ENCODE measurements around the gene ATP5MG. TPM values are rescaled to one million over a fixed set of nuclear protein-coding genes. Genes with fewer than 3 reads are reported as not detected.

ATP5MG gene
- total and polyA plus RNA-seq, 10 of the 15 experiments (the other 5 are each of a cell fraction or from before 2014, with no cell fraction given), result 211 to 2,276 (median 633) TPM

DNA sequence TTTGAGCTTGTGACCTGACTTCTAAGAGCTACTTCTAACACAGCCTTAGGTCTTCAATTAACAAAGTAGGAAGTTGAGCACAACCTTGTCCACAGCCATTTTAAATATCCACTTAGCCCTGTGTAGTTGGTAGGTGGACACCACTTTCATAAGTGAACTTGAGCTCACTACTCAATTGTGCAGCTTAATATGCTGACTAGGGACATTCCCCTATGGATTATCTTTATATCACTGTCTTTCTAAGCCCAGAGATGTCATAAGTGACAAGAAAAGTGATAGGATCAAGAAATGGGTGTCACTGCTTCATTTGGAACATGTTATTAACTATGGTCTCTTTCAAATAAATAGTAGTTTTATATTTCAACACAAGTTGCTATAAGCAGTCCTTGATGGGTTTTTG is 4.0 kb upstream of the ATP5MG start:
- Histone ChIP-seq H3K27me3 (replicated peaks in 1 of 2; ENCODE audit: control insufficient read depth in 2 of 2, insufficient read depth in 2 of 2, low read length in 1 of 2) (no peaks in the 10 kb centered on the region), H3K4me2 (ENCODE audit: control insufficient read depth, insufficient read depth) (no peak overlapping the region), H3K4me1 (ENCODE audit: control insufficient read depth, insufficient read depth, low read length) (peaks cover 10% of the 10 kb centered on the region; the same call in 1 of the 2 replicates), H2AFZ (ENCODE audit: control insufficient read depth, low read depth, low read length) (no peak overlapping the region), H4K20me1 (ENCODE audit: control insufficient read depth, insufficient read depth) (no peaks in the 10 kb centered on the region), H3K79me2 (ENCODE audit: control insufficient read depth, insufficient read depth, low read length) (peaks cover 20% of the 10 kb centered on the region), H3K9ac (ENCODE audit: control insufficient read depth, insufficient read depth, low read length) (no peak overlapping the region), H3K4me3 (no peak overlapping the region), H3K27ac (ENCODE audit: control insufficient read depth, insufficient read depth) (no peak overlapping the region), H3K9me3 (replicated peaks; ENCODE audit: control insufficient read depth, insufficient read depth, low read length) (no peaks in the 10 kb centered on the region), H3K36me3 (ENCODE audit: control insufficient read depth in 2 of 2, insufficient read depth in 2 of 2, low read length in 1 of 2) (peaks cover 7 to 23% of the 10 kb centered on the region in 2 experiments)
- ChIA-PET SMC1A (ENCODE audit: uncharacterized antibody, unreplicated experiment) (interaction anchor here (0.6 to 2.6 kb wide), 13 partner anchors 8 to 190 kb away, joined by 3 to 10 read pairs (median 3); no protein-coding TSS in a partner anchor), CTCF (interaction anchor here (0.6 to 2.8 kb wide), 11 partner anchors 8 to 722 kb away, joined by 3 to 10 read pairs (median 5); no protein-coding TSS in a partner anchor), RAD21 (ENCODE audit: unreplicated experiment) (interaction anchor here (0.6 to 1.1 kb wide), 2 partner anchors 37 to 186 kb away, joined by 3 read pairs; no protein-coding TSS in a partner anchor), POLR2A (no interaction called here)
- in situ Hi-C loops (cut with MboI) (loop anchor here (25.0 kb wide), 1 partner anchor 90 kb away; no protein-coding TSS in a partner anchor), intact Hi-C loops (cut with micrococcal nuclease; ENCODE audit: unreplicated experiment) (no loop called here)
- no peak for FAIRE-seq
- no peak for DNase-seq (ENCODE audit: low read depth, low spot score)
- BruUV-seq (replicated peaks), result no TSS peak
- no peak for ATAC-seq
- TF ChIP-seq HDGF (IDR thresholded peaks at IDR 0.05) (no peak), IKZF2 (IDR thresholded peaks at IDR 0.05) (no peak), NFXL1 (IDR thresholded peaks at IDR 0.05; ENCODE audit: borderline replicate concordance) (no peak), CHD1 (IDR thresholded peaks at IDR 0.05; ENCODE audit: low read depth, low read length) (no peak), RB1 (IDR thresholded peaks at IDR 0.05; ENCODE audit: borderline replicate concordance) (no peak), BCL11A (IDR thresholded peaks at IDR 0.05; ENCODE audit: low read depth, low read length) (no peak), GATAD2B (conservative IDR thresholded peaks at IDR 0.05; ENCODE audit: low read depth) (no peak), ZNF687 (IDR thresholded peaks at IDR 0.05) (no peak), IKZF1 (conservative IDR thresholded peaks at IDR 0.05) (no peak), NR2F1 (conservative IDR thresholded peaks at IDR 0.05) (no peak), RFX5 (IDR thresholded peaks at IDR 0.05; ENCODE audit: low read depth, low read length) (no peak), RBBP5 (conservative IDR thresholded peaks at IDR 0.05) (no peak), PAX5 (IDR thresholded peaks at IDR 0.05; ENCODE audit: borderline replicate concordance, low read depth, low read length) (no peak), ETV6 (conservative IDR thresholded peaks at IDR 0.05 in 1 of 2, IDR thresholded peaks at IDR 0.05 in 1 of 2; ENCODE audit: borderline replicate concordance in 1 of 2, low read depth in 1 of 2) (no peak)
- TF ChIP-seq, protein P1, sequence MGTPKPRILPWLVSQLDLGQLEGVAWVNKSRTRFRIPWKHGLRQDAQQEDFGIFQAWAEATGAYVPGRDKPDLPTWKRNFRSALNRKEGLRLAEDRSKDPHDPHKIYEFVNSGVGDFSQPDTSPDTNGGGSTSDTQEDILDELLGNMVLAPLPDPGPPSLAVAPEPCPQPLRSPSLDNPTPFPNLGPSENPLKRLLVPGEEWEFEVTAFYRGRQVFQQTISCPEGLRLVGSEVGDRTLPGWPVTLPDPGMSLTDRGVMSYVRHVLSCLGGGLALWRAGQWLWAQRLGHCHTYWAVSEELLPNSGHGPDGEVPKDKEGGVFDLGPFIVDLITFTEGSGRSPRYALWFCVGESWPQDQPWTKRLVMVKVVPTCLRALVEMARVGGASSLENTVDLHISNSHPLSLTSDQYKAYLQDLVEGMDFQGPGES (IDR thresholded peaks at IDR 0.05), result no peak
- TF ChIP-seq, protein P2, sequence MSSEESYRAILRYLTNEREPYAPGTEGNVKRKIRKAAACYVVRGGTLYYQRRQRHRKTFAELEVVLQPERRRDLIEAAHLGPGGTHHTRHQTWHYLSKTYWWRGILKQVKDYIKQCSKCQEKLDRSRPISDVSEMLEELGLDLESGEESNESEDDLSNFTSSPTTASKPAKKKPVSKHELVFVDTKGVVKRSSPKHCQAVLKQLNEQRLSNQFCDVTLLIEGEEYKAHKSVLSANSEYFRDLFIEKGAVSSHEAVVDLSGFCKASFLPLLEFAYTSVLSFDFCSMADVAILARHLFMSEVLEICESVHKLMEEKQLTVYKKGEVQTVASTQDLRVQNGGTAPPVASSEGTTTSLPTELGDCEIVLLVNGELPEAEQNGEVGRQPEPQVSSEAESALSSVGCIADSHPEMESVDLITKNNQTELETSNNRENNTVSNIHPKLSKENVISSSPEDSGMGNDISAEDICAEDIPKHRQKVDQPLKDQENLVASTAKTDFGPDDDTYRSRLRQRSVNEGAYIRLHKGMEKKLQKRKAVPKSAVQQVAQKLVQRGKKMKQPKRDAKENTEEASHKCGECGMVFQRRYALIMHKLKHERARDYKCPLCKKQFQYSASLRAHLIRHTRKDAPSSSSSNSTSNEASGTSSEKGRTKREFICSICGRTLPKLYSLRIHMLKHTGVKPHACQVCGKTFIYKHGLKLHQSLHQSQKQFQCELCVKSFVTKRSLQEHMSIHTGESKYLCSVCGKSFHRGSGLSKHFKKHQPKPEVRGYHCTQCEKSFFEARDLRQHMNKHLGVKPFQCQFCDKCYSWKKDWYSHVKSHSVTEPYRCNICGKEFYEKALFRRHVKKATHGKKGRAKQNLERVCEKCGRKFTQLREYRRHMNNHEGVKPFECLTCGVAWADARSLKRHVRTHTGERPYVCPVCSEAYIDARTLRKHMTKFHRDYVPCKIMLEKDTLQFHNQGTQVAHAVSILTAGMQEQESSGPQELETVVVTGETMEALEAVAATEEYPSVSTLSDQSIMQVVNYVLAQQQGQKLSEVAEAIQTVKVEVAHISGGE (CRISPR knock-in tag; IDR thresholded peaks at IDR 0.05), result no peak

Data from GM12878 (cell line).